T-helper 9 cell (primary cell): Measurements from ENCODE around the gene DHDH.
"Not testable (repeated sequence)": the region's sequence is repeated elsewhere in the genome, so short reads cannot be mapped to it uniquely, and the experiment has no call there.

ENCODE experiments used
- DNase-seq: peaks from one replicate; pipeline ENCODE4 v3.0.0-alpha.2; 2020
- total RNA-seq, 2 donors: gene quantifications; one replicate each; lab custom pipeline; 2026; lab: John Stamatoyannopoulos, UW

Gene DHDH
- total RNA-seq, result 0.24 to 0.77 reads per million in 2 donors

DNA sequence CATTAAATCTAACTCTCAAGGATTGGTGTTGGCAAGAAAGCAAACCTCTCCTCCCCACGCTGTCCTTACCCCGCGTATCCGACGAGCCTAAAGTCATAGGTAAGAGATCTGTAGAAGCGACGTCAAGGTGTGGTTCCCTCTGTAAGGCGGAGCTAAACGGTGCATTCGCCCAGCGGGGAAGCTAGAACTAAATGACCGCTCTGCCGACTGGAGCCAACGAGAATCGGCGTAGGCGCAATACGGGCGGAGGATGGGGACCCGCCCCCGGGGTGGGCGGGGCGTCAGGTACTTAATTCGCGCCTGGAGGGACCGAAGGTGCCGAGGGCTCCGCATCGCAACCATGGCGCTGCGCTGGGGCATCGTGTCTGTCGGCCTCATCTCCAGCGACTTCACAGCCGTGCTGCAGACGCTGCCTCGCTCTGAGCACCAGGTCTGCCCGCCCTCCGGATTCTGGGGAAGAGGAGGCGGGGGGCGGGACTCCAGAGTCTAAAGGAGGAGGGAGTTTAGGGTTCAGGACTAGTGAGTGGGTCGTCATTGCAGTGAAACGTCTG, at the start of gene DHDH:
Gene DHDH, plus strand, starts transcription at position 318 of the 551 bp plus-strand sequence. Its CDS starts 23 bp downstream, at position 341.
- DNase-seq, result peak; percentile 82

- DNase-seq, result no peak
Measured at GRCh38 chr19:48883726-48884125, 49.8 kb upstream of the DHDH start.

DNA sequence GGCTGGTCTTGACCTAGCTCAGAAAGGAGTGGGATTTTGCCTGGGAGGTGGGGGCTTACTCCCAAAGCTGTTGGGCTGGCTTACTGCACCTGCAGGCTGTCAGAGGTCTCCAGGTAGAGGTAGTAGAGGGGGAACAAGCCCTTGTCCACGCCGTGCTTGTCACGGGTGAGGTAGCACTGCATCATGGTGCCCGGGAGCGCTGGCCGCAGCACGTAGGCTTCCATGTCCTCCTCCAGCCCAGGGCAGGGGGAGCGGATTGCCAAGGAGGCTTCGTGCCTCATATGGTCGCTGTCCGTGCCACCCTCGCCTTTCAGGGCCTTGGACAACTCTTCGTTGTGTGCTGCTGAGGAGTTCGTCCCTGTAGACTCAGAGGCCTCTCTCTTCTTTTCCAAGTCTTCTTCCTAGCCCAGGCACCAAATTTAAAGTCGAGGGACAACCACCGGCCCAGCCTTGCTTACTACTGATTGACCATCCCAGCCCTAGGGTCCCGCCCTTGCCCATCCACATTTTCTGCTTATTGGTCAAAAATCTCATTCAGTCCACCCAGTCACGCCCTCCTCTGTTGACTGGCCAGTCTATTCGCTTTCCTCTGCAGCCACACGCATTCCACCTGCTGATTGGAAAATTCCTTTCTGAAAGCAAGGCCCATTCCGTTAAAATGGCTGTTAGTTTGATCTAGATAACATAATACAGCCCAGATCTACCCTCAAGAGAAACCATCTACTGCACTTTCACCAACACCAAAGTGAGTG, 45.5 kb upstream of the DHDH start:
- DNase-seq, result no peak

GRCh38 chr19:48889496-48889895, 44.0 kb upstream of the DHDH start:
- not testable (repeated sequence) for DNase-seq

DNA sequence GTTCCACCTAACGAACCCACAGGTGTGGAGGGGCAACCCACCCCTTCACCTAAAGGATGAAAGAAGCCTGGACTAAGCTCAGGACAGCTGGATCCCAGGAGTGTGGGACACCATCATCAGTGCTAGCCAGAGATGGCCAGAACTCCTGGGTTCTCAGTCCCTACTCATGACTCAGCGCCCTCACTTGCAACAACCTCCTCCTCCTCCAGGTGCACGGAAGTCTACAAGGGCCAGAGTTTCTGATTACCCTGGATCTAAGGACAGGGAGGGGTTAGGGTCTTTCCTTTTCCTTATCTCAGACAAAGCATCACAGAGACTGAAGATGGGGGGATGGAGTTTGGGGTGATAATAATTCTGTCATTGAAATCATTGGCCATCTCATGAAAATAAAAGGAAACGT, 42.9 kb upstream of the DHDH start:
- DNase-seq, result no peak

DNA sequence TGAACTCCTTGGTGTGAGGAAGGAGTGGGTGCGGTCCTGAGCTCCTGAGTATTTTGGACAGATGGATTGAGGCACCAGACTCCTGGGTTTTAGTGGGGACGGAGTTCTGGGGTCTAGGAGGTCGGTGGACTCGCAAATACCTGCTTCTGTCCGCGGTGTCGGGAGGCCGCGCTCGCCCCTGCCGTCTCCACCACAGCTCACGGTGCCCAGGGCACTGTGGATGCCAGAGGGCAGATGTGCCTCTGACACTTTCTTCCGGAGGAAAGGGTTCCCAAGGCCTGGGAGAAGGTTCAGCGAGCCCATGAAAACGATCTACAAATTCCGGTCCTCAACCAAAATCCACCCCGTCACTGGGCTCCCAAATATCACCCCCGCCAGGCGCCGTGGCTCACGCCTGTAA, 38.3 kb upstream of the DHDH start:
- DNase-seq, result no peak

GRCh38 chr19:48896191-48896720, 37.2 kb upstream of the DHDH start:
- no peak for DNase-seq

GRCh38 chr19:48897181-48897580, 36.3 kb upstream of the DHDH start:
- DNase-seq, result no peak

DNA sequence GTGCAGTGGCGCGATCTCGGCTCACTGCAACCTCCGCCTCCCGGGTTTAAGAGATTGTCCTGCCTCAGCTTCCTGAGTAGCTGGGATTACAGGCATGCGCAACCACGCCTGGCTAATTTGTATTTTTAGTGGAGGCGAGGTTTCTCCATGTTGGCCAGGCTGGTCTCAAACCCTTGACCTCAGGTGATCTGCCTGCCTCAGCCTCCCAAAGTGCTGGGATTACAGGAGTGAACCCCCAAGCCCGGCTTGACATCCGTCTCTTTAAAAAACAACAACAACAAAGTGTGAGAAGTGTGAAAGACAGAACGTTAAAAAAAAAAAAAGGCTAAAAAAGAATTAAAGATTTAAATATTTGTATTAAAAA, 34.1 kb upstream of the DHDH start:
- not testable (repeated sequence) for DNase-seq

DNA sequence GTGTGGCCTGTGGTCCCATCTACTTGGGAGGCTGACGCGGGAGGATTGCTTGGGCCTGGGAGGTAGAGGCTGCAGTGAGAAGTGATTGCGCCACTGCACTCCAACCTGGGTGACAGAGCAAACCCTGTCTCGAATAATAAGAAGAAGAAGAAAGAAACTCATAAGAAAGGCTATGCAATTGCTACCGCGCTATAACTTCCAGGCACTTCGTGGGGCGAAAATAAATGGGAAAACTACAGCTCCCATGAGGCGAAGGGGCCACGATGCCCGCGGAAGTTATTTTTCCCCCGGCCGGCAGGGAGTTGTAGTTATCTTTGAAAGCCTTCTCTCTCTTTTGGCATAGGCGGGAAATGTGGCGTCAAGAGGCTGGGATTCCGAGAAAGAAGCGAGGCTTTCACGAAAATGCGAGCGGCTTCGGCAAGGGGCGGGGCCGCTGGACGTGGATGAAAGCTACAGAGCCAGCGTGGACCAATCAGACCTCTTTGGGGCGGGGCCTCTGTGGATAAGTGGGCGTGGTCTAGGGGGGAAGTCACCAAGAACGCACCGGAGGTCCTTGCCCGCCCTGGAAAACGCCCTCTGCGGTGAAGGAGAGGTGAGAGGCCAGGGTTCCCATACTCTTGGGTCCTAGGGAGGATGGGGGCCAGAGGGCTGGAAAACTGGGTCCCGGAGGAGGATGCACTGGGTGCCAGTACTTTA, 33.6 kb upstream of the DHDH start, which contains the start of gene NUCB1:
Gene NUCB1, plus strand, starts transcription at position 532 of the 696 bp plus-strand sequence. CDS start 485 bp downstream, outside the sequence.
- peak; percentile 97 for DNase-seq

GRCh38 chr19:48900477-48901406, 32.8 kb upstream of the DHDH start:
- DNase-seq, result no peak

GRCh38 chr19:48902291-48902690, 31.2 kb upstream of the DHDH start:
- DNase-seq, result not testable (repeated sequence)

DNA sequence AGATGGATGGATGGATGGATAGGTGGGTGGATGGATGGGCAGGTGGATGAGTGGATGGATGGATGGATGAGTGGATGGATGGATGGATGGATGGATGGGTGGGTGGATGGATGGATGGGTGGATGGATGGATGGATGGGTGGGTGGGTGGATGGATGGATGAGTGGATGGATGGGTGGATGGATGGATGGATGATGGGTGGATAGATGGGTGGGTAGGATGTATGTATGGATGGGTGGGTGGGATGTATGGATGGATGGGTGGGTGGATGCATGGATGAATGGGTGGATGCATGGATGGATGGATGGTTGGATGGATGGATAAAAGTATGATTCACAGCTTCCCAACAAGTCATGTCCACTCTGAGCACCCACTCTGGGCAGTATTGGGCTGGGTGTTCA, 29.7 kb upstream of the DHDH start:
- DNase-seq, result not testable (repeated sequence)

DNA sequence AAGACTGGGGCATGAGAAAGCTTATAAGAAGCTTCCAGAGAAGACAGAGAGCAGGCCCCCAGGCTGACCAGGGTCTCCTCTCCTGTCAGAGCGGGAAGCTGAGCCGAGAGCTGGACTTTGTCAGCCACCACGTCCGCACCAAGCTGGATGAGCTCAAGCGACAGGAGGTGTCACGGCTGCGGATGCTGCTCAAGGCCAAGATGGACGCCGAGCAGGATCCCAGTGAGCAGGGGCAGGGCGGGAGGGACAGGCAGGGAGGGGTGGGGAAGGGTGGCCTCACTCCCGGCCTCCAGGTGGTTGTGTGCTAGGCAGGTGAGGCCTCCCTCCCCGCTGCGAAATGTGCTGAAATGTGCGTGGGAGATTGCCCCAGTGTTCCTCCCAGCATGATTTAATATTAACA, 27.8 kb upstream of the DHDH start:
- DNase-seq, result no peak

- DNase-seq, result no peak
Measured at GRCh38 chr19:48906324-48906723, 27.2 kb upstream of the DHDH start.

DNA sequence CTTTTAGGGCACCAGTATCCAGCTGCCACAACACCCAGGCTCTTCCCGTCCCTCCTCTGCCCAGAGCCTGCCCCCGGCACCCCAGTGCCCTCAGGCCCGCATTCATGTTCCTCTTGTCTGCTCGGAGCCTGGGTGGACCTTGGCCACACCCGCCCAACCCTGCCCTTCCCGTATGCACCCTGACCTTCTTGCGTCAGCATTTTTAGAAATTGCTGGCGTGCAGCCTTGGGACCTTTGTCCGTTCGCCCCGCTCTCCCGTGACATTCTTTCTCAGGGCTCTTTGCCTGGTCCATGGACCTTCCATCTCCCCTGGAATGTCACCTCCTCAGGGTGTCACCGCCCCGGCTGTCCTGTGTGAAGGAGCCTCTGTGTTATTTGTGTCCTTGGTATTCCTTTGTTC, 25.8 kb upstream of the DHDH start:
- DNase-seq, result no peak

- DNase-seq, result not testable (repeated sequence)
Measured at GRCh38 chr19:48909424-48910077, 23.9 kb upstream of the DHDH start.

DNA sequence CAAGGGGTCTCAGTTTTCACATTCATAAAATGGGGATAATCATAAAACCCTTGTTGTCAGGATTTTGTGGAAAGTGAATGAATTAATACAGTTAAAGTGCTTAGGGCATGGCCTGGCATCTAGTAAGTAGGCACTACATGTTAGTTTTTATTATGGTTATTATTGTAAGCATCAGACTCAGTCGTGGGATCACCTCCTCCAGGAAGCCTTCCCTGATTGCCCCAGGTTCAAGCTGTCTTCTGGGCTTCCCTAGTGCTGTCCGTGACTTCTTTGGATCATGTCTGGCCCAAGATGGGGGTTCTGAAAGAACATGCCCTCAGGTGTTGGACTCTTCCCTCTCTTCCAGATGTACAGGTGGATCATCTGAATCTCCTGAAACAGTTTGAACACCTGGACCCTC, 22.7 kb upstream of the DHDH start:
- DNase-seq, result no peak

- DNase-seq, result no peak
Measured at GRCh38 chr19:48913114-48913889, 20.2 kb upstream of the DHDH start.

GRCh38 chr19:48914181-48914580, 19.3 kb upstream of the DHDH start:
- DNase-seq, result no peak

- DNase-seq, result no peak
Measured at GRCh38 chr19:48915757-48916156, 17.7 kb upstream of the DHDH start.
